GM18909 (cell line): ENCODE results near the gene HPF1.
"Not testable (repeated sequence)": the region's sequence is repeated elsewhere in the genome, so short reads cannot be mapped to it uniquely, and the experiment has no call there.

Experiments used
- ATAC-seq: cut with Tn5 transposase; IDR thresholded peaks from one replicate; pipeline ENCODE4 v1.9.1; 2021; ENCODE audit warnings: mild to moderate bottlenecking; ENCODE audit not compliant: unreplicated experiment, poor library complexity

The HPF1 gene

GRCh38 chr4:169757575-169758184 is at the start of gene HPF1:
Gene HPF1, minus strand, starts transcription at chr4:169757944. Its CDS starts 67 bp downstream, at chr4:169757877.
- peak; percentile 94 for ATAC-seq

DNA sequence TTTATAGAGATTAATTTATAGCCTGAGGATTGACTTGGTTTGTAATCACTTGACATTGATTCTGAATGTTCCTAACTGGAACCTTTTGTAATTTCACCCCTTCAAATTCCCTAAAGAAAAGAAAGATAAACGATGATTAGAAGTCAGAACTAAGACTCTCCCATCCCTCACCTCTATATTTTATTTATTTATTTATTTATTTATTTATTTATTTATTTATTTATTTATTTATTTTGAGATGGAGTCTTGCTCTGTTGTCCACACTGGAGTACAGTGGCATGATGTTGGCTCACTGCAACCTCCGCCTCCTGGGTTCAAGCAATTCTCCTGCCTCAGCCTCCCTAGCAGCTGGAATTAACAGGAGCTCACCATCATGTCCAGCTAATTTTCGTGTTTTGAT is 49.0 kb upstream of the HPF1 start:
- ATAC-seq = not testable (repeated sequence)

GRCh38 chr4:169803413-169803812 is 45.7 kb upstream of the HPF1 start:
- no peak for ATAC-seq

DNA sequence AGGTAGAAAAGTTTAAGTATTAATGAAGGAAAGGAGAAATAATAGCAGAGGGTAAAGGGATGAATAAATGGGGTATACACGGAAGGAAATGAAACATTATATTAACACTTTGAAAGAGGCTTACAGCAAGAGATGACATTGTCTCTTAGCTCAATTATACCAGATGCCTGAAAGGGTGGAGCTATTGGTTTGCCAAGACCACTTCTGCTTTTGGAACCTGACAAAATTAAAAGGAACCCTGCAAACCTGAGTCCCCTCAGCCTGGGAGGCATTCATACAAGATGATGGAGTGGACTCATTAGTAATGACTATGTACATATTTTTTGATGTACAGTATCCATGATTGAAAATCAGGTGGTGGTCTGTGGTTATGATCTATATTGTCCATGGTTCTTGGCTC is 45.1 kb upstream of the HPF1 start:
- ATAC-seq = no peak

DNA sequence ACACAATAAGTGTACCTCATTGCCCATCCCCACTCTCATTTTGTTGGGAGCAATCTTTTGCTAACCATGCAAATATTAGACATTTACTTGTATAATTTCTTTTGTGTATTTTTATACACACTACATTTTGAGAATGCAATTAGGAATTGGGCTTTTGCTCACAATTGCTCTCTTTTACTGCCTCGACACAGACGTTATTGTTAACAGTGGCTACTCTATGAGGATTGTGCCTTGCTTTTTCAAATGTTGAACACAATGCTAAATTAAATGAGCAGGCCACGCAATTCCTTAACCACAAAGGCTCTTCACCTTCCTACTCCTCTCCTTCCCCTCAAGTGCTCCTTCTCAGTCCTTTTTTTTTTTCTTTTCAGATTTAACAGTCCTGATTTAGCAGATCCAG is 42.8 kb upstream of the HPF1 start:
- ATAC-seq = no peak

DNA sequence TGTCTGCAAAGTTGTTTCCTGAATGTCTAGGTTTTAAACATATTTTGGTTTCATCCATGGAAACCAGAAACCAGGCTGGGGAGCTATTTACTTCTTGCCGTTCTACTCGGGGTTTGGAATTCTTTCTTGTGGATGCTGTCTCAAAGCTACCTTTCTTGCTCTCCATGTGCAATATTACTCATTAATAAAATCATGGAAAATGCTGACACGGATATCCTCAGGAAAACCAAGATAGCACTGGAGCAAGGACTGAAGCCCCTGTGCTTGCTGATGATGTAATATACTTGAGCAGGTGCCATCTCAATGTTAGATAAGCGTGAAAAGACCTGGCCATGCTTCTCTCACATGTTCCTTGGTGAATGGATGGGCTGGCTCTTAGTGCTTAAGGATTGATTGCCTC is 41.5 kb upstream of the HPF1 start:
- ATAC-seq = no peak

DNA sequence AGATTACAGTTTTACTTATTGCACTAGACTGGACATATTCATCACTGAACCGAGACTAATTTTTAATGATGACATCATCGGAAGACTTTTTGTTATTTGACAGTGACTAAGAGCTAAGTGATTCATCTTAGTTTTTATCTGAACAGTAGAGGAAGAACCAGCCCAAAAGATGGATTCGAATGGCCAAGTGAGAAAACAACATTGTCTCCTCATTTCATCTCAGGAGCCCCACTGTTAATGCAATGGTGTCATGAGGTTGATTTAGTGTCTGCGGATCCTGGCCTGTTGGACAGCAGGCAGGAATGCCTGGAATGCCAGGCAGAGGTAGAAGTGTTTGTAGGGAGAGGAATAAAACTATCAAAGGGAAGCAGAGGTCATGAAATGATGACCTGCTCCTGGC is 37.8 kb upstream of the HPF1 start:
- ATAC-seq = no peak

DNA sequence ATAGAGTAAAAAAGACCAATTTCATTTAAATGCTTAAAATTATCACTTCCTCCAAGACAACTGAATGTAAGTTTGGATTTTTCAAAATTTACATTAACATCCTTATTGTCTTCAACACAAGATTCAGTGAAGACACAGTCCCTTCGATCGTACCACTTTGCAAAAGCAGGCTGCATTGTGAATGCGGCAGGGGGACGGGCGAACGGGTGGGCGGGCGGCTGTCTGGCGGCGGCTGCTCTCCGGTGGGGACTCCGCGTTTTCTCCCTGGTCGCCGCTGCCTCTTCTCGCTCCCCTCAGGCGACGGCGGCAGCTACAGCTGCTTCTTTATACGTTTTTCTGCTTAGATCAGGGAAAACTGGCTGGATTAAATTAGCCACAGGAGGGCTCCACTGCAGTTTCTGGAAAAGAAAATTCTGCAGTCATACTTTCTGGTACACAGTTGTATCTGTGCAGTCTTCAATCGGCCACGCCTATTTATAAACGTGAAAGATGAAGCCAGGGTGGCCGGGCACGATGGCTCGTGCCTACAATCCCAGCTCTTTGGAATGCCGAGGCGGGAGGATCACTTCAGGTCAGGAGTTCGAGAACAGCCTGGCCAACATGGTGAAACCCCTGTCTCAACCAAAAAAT is 33.9 kb upstream of the HPF1 start:
- no peak for ATAC-seq

DNA sequence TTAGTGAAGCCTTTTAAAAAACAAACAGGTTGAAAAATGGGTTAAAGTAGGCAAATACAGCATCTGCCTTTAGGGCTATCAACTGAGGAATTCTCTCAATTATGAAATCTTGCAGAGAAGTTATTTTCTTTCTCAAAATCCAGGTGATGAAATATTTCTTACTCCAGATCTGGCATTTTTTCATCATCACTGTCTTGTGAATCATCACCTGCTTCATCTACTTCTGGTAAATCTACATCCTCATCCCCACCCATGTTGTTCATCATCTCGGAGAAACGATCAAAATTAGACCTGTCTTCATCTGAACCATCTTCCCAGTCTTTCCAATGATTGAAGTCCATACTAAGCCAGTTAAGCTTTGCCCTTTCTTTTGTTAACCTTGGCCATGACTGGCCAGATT is 33.3 kb upstream of the HPF1 start:
- no peak for ATAC-seq

- ATAC-seq = no peak
These were observed 17.0 kb upstream of the HPF1 start for GRCh38 chr4:169774466-169775445.

DNA sequence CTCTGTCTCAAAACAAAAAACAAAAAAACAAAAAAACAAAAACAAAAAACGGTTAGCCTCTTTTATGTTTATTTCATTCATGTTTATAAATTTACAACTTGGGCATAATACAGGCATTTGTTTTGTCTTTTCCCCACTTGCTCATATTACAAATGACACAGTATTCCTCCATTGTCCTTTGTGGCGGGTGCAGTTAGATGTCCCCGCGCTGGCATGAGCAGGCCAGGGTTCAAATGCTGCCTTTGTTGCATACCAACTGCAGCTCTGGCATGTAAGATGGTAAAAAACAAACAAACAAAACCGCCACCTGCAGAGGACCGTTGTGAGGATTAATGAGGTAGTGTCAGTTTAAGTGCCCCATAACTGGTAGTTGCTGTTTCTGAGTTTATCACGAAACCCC is 16.1 kb upstream of the HPF1 start:
- no peak for ATAC-seq

GRCh38 chr4:169771556-169772080 is 13.9 kb upstream of the HPF1 start:
- not testable (repeated sequence) for ATAC-seq

DNA sequence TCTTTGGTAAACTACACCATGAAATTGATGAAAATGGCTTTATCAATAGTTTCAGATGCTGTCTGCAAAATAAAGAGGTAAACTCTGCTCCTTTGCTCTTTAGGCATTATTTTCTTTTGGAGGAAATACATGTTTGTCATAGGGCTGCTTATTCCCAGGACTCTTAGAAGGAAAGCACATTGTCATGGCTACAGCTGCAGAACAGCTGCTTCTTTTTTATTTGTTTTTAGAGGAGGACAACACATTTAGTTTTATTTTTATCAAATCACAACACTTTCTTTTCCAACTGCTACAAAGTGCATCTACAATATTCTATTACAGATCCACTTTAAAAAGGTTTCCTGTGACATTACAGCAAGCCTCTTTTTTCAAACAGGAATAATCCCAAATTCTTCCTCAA is 12.7 kb upstream of the HPF1 start:
- no peak for ATAC-seq

DNA sequence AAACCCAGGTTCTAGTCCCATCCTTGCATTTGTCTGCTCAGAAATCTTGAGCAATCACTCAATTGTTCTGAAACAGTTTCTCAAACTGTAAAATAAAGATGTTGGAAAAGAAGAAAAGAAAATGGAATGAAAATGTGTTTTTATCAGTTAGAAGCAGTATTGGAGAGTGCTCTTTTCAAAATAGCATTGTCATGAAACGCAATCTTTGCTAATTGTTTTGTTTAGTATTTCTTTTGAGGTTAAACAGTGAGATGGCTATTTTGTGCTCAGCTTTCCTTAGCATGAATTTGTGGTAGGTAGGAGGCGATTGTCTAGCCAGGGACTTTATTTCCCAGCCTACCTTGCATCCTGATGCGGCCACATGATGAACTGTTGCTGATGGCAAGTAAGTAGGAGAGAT is 10.6 kb upstream of the HPF1 start:
- no peak for ATAC-seq

- ATAC-seq = no peak
These were observed 9.0 kb upstream of the HPF1 start for GRCh38 chr4:169766741-169767140.

GRCh38 chr4:169765835-169766234 is 8.1 kb upstream of the HPF1 start:
- ATAC-seq = no peak

DNA sequence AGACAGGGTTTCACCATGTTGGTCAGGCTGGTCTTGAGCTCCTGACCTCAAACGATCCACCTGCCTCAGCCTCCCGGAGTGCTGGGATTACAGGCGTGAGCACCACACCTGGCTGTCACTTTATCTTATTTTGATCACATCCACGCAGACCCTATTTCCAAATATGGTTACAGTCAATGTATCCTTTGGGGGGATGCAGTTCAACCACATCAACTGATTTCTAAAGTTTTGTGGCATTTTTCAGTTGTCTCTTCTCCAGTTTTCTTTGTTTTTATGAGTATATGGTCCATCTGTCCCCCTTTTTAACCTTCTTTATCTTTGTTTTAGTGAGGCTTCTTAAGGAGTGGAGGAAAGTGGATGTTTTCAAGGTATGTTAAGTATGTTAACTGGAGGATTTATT is 4.1 kb upstream of the HPF1 start:
- ATAC-seq = no peak

GRCh38 chr4:169758401-169758962 is 738 bp upstream of the HPF1 start:
- no peak for ATAC-seq

DNA sequence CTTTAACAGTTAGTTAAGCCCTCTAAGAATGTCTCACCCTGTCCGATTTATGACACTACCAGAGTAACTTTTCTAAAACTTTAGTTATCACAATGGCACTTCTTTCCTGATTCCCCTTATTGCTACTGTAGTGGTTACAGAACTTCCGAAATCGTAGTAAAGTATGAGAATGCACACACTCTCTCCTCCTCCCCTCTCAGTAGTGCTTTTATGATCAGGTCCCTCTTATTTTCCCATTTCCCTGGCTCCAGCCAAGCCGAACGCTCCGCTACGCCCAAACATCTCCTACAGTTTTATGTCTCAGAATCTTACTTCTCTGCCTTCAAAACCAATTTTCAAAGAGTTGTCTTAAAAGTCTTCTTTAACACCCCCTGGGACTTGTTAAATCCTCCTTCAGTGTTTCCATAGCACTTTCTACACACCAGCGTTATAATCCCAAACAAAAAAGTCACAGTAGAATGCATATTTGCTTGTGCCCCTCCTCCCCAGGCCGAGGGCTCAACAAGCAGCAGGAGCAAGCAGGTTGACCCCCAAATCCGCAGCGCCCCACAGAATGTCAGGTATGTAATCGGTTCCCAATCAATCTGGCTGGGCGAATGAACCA is 671 bp downstream of the HPF1 start:
- ATAC-seq = peak; percentile 30

- ATAC-seq = no peak
These were observed 12.5 kb downstream of the HPF1 start for GRCh38 chr4:169745291-169745690.
